Sigmoid colon (tissue), 7 donors: ENCODE results near the gene ZNF514. TPM values are rescaled to one million over a fixed set of nuclear protein-coding genes. Genes with fewer than 3 reads are reported as not detected.
"Not testable (repeated sequence)": the region's sequence is repeated elsewhere in the genome, so short reads cannot be mapped to it uniquely, and the experiment has no call there.

Experiments
- DNase-seq: peaks from one replicate; pipeline ENCODE4 v3.0.0-alpha.2; 2019
- H3K27ac ChIP-seq, 4 donors: fragments of 200-600 bp; sonication (generic); one replicate each; pipeline ENCODE4 v1.5.1; 2016 to 2019; ENCODE audit warnings: mild to moderate bottlenecking in 1 of 4
- H3K27me3 ChIP-seq, 3 donors: fragments of 200-600 bp; sonication (generic); one replicate each; pipeline ENCODE4 v1.5.1; 2019; ENCODE audit warnings: mild to moderate bottlenecking in 1 of 3
- H3K36me3 ChIP-seq, 4 donors: fragments of 200-600 bp; sonication (generic); one replicate each; pipeline ENCODE4 v1.5.1; 2016 to 2019
- H3K4me1 ChIP-seq, 4 donors: fragments of 200-600 bp; sonication (generic); one replicate each; pipeline ENCODE4 v1.5.1; 2017 to 2019
- H3K4me3 ChIP-seq, 4 donors: fragments of 200-600 bp; sonication (generic); one replicate each; pipeline ENCODE4 v1.5.1; 2017 to 2019; ENCODE audit warnings: mild to moderate bottlenecking in 2 of 4, moderate library complexity in 1 of 4
- H3K9me3 ChIP-seq, 4 donors: fragments of 200-600 bp in 3 of 4; sonication (generic) in 3 of 4; one replicate each; pipeline versions ENCODE4 v1.5.1 to v1.6.1; 2013 to 2019
- EP300 ChIP-seq, 4 donors: sonication (generic); formaldehyde crosslinking; IDR thresholded peaks; one replicate each; pipeline ENCODE4 v1.6.1; 2017; ENCODE audit warnings: antibody characterized with exemption in 4 of 4
- POLR2A ChIP-seq, 2 donors: fragments of 450-650 bp; IDR thresholded peaks; one replicate each; pipeline ENCODE4 v1.6.1; 2016; ENCODE audit warnings: antibody characterized with exemption in 2 of 2, mild to moderate bottlenecking in 2 of 2, moderate library complexity in 2 of 2
- POLR2AphosphoS5 ChIP-seq, 4 donors: sonication (generic); formaldehyde crosslinking; IDR thresholded peaks; one replicate each; pipeline ENCODE4 v1.6.1; 2017; ENCODE audit warnings: antibody characterized with exemption in 4 of 4
- WGBS, 2 donors: extraction: QIAGEN DNeasy Blood & Tissue Kit; methylation state at CpG; one replicate each; pipeline ENCODE4 v1.1.7; 2013; 5-methylcytosine and 5-hydroxymethylcytosine counted together
- intact Hi-C: fragments of 100-400 bp; cut with DNase I; formaldehyde crosslinking; loops from one replicate; pipeline ENCODE4 v1.15.1; 2023
- polyA plus RNA-seq, 3 donors: library from polyadenylated mRNA; stranded (reverse); fragments of 200-250 nt; gene quantifications; one replicate each; pipeline ENCODE4 v1.2.3, GENCODE V29; 2013
- total RNA-seq, 4 donors: library from RNA; depleted of rRNA; stranded (reverse); fragments of >200 nt; gene quantifications; one replicate each; pipeline ENCODE4 v1.1.0, GENCODE V29; 2016
- TF ChIP-seq, protein P1 (sequence below), 4 experiments: fragments of 450-650 bp in 3 of 4; fragments of 200-600 bp in 1 of 4; IDR thresholded peaks; one replicate each; pipeline ENCODE4 v1.5.1; 2016 to 2019; ENCODE audit warnings: antibody characterized with exemption in 4 of 4, mild to moderate bottlenecking in 3 of 4, moderate library complexity in 2 of 4
- donor health status: healthy with polysubstance abuse.
- donor health status: Bipolar disorder and iron deficiency.
- donor health status: healthy.

Gene ZNF514
- total and polyA plus RNA-seq, 7 donors = 4.8 to 29.4 (median 12.0) TPM

DNA sequence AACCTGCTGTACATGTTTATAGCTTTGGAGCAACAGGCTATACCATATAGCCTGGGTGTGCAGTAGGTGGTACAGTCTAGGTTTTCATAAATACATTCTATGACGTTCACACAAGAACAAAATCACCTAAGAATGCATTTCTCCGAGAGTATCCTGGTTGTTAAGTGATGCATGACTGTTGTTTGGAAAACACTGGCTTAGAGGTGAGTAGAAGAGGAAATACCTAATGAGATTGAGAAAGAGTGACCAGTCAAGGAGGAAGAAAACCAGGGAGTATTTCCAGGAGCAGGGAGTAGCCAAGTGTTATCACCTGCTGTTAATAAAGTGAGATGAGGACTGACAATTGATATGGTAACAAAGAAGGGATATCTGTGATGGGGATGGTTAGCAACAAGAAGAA is 44.7 kb upstream of the ZNF514 start:
- peaks cover 0 to 22% (median 15%) of the 10 kb centered on the region in 4 donors for H3K4me1 ChIP-seq
- H3K9me3 ChIP-seq = no peaks in the 10 kb centered on the region
- H3K27me3 ChIP-seq = no peaks in the 10 kb centered on the region
- H3K27ac ChIP-seq = no peak overlapping the region
- DNase-seq = no peak
- no peak overlapping the region for H3K4me3 ChIP-seq
- TF ChIP-seq EP300 (IDR thresholded peaks at IDR 0.05) (no peak), POLR2AphosphoS5 (IDR thresholded peaks at IDR 0.05) (no peak), POLR2A (IDR thresholded peaks at IDR 0.05) (no peak)
- TF ChIP-seq, protein P1, sequence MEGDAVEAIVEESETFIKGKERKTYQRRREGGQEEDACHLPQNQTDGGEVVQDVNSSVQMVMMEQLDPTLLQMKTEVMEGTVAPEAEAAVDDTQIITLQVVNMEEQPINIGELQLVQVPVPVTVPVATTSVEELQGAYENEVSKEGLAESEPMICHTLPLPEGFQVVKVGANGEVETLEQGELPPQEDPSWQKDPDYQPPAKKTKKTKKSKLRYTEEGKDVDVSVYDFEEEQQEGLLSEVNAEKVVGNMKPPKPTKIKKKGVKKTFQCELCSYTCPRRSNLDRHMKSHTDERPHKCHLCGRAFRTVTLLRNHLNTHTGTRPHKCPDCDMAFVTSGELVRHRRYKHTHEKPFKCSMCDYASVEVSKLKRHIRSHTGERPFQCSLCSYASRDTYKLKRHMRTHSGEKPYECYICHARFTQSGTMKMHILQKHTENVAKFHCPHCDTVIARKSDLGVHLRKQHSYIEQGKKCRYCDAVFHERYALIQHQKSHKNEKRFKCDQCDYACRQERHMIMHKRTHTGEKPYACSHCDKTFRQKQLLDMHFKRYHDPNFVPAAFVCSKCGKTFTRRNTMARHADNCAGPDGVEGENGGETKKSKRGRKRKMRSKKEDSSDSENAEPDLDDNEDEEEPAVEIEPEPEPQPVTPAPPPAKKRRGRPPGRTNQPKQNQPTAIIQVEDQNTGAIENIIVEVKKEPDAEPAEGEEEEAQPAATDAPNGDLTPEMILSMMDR (IDR thresholded peaks at IDR 0.05) = no peak
- peaks cover 0 to 3% (median 2%) of the 10 kb centered on the region in 4 donors for H3K36me3 ChIP-seq
- 92 to 95% methylated on average over 2 of the region's 2 CpGs for WGBS, 2 donors
- intact Hi-C loops = no loop called here

- Histone ChIP-seq H3K4me1 (peaks cover 0 to 22% (median 15%) of the 10 kb centered on the region in 4 donors), H3K9me3 (no peaks in the 10 kb centered on the region), H3K36me3 (no peaks in the 10 kb centered on the region), H3K4me3 (no peak overlapping the region), H3K27me3 (no peaks in the 10 kb centered on the region), H3K27ac (no peak overlapping the region)
- TF ChIP-seq EP300 (IDR thresholded peaks at IDR 0.05) = no peak
- TF ChIP-seq POLR2A (IDR thresholded peaks at IDR 0.05) = no peak
- TF ChIP-seq, protein P1 (IDR thresholded peaks at IDR 0.05) = no peak
- TF ChIP-seq POLR2AphosphoS5 (IDR thresholded peaks at IDR 0.05) = no peak
- WGBS, 2 donors = 89 to 90% methylated on average over 4 of the region's 4 CpGs
- no peak for DNase-seq
- intact Hi-C loops = no loop called here
These were observed 44.3 kb upstream of the ZNF514 start for GRCh38 chr2:95203911-95204310.

DNA sequence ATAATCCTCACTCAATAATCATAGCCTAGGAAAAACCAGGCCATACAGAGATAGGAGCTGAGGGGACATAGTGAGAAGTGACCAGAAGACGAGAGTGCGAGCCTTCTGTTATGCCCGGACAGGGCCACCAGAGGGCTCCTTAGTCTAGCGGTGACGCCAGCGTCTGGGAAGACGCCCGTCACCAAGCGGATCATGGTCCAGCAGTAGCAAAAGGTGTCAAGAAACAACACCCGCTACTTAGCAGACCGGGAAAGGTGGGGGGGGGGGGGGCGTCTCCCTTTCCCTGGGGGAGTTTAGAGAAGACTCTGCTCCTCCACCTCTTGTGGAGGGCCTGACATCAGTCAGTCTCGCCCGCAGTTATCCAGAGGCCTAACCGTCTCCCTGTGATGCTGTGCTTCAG is 33.3 kb upstream of the ZNF514 start:
- not testable (repeated sequence) for H3K4me1 ChIP-seq, H3K4me3 ChIP-seq, H3K9me3 ChIP-seq, H3K36me3 ChIP-seq, H3K27me3 ChIP-seq, H3K27ac ChIP-seq
- TF ChIP-seq, protein P1 (IDR thresholded peaks at IDR 0.05) = peak in 3 of 4 experiments; percentile 38 to 60 (median 53)
- intact Hi-C loops = loop anchor here (2.0 kb wide), 1 partner anchor 14 kb away; the partner anchor contains the start of gene ZNF892
- WGBS, 2 donors = 21 to 22% methylated on average over 15 of the region's 15 CpGs
- DNase-seq = peak; percentile 78

- no peaks in the 10 kb centered on the region for H3K27me3 ChIP-seq
- no peaks in the 10 kb centered on the region for H3K4me1 ChIP-seq
- no peak overlapping the region for H3K27ac ChIP-seq
- H3K9me3 ChIP-seq = peaks cover 0 to 6% (median 0%) of the 10 kb centered on the region in 4 donors
- peaks cover 10 to 24% (median 17%) of the 10 kb centered on the region in 4 donors for H3K36me3 ChIP-seq
- intact Hi-C loops = no loop called here
- H3K4me3 ChIP-seq = no peak overlapping the region
- DNase-seq = no peak
- WGBS, 2 donors = 79 to 82% methylated on average over 2 of the region's 2 CpGs
- no peak for TF ChIP-seq EP300 (IDR thresholded peaks at IDR 0.05)
- TF ChIP-seq, protein P1 (IDR thresholded peaks at IDR 0.05) = no peak
- no peak for TF ChIP-seq POLR2AphosphoS5 (IDR thresholded peaks at IDR 0.05)
- TF ChIP-seq POLR2A (IDR thresholded peaks at IDR 0.05) = no peak
These were observed 26.3 kb upstream of the ZNF514 start for GRCh38 chr2:95185973-95186372.

DNA sequence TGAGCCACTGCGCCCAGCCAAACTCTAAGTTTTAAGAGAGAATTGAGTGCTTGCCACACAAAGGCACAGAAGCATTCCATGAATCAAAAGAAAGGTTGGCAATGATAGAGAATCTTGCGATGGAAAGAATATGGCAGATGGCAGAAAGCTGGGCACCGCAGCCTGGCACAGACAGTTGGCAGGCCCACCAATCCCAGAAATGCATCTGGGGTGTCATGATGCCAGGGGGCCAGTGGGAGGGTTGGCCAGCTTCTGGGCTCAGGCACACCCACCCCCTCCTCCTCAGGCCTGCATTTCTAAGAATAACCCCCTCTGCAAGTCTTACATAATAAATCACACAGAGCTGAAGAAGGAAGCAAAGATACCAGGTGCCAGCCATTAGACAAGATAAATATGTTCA is 25.5 kb upstream of the ZNF514 start:
- WGBS, 2 donors = 98% methylated on average over 3 of the region's 3 CpGs
- intact Hi-C loops = no loop called here
- H3K4me3 ChIP-seq = no peak overlapping the region

More for the DNA sequence above, 25.5 kb upstream of the ZNF514 start:
- Histone ChIP-seq H3K4me1 (no peaks in the 10 kb centered on the region), H3K36me3 (peaks cover 10 to 32% (median 24%) of the 10 kb centered on the region in 4 donors), H3K27ac (no peak overlapping the region), H3K27me3 (no peaks in the 10 kb centered on the region), H3K9me3 (peaks cover 0 to 6% (median 0%) of the 10 kb centered on the region in 4 donors)
- DNase-seq = no peak
- TF ChIP-seq, protein P1 (IDR thresholded peaks at IDR 0.05) = no peak
- no peak for TF ChIP-seq POLR2AphosphoS5 (IDR thresholded peaks at IDR 0.05)
- TF ChIP-seq EP300 (IDR thresholded peaks at IDR 0.05) = no peak
- TF ChIP-seq POLR2A (IDR thresholded peaks at IDR 0.05) = no peak
